Neural crest cell (in vitro differentiated cells): Measurements from ENCODE around the gene VAC14. TPM values are rescaled to one million over a fixed set of nuclear protein-coding genes. Genes with fewer than 3 reads are reported as not detected.

Experiments
- DNase-seq: peaks from one replicate; pipeline ENCODE4 v3.0.0; 2021; ENCODE audit warnings: low read depth, mixed read lengths, low spot score
- H3K27ac Mint-ChIP-seq: one replicate; pipeline ENCODE4 v1.8.0; 2021; ENCODE audit warnings: mild to moderate bottlenecking, mixed read lengths; ENCODE audit not compliant: unreplicated experiment
- H3K27me3 Mint-ChIP-seq: 2 replicates; pipeline ENCODE4 v1.8.0; 2021; ENCODE audit warnings: low read depth, mild to moderate bottlenecking, mixed read lengths
- H3K36me3 Mint-ChIP-seq: 2 replicates; pipeline ENCODE4 v1.8.0; 2021; ENCODE audit warnings: low read depth, mild to moderate bottlenecking, mixed read lengths
- H3K4me1 Mint-ChIP-seq: 2 replicates; pipeline ENCODE4 v1.8.0; 2021; ENCODE audit warnings: mixed read lengths
- H3K4me3 Mint-ChIP-seq: one replicate; pipeline ENCODE4 v1.8.0; 2021; ENCODE audit warnings: mild to moderate bottlenecking, mixed read lengths
- H3K9me3 Mint-ChIP-seq: 2 replicates; pipeline ENCODE4 v1.8.0; 2021; ENCODE audit warnings: mixed read lengths
- total RNA-seq: library from RNA; stranded (reverse); gene quantifications from 2 replicates; pipeline ENCODE4 v1.2.1, GENCODE V29; 2021
- TF ChIP-seq, protein P1 (sequence below): fragments of 200-600 bp; sonication (generic); conservative IDR thresholded peaks from 2 replicates; pipeline ENCODE4 v1.5.0; 2021; ENCODE audit warnings: antibody characterized with exemption, mild to moderate bottlenecking

The VAC14 gene
- total RNA-seq, 1 donor from 2014 or later, result 46.7 TPM

DNA sequence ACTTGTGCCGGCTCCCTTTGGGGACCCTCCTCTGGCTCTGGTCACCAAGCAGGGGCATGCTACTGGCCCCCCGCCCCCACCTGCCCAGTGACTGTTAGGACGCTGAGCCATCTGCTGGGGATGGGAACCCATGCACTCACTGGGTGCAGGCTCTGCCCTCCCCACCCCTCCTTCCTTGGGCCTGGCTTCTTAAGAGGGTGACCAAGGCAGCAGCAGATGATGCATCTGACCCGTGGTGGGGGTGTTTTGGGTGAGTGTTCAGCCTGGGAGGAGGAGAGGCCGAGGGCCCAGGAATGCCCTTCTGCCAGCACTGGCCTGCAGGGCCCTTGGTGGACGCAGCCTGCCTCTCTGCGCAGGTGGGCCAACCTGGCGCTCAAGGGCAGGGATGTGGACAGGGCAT is 95.9 kb downstream of the VAC14 start:
- no peaks in the 10 kb centered on the region for H3K9me3 Mint-ChIP-seq
- H3K27me3 Mint-ChIP-seq, result no peaks in the 10 kb centered on the region
- H3K36me3 Mint-ChIP-seq, result no peaks in the 10 kb centered on the region
- peaks cover 38% of the 10 kb centered on the region for H3K4me1 Mint-ChIP-seq
- no peak for DNase-seq
- no peak overlapping the region for H3K27ac Mint-ChIP-seq
- H3K4me3 Mint-ChIP-seq, result no peak overlapping the region
- TF ChIP-seq, protein P1, sequence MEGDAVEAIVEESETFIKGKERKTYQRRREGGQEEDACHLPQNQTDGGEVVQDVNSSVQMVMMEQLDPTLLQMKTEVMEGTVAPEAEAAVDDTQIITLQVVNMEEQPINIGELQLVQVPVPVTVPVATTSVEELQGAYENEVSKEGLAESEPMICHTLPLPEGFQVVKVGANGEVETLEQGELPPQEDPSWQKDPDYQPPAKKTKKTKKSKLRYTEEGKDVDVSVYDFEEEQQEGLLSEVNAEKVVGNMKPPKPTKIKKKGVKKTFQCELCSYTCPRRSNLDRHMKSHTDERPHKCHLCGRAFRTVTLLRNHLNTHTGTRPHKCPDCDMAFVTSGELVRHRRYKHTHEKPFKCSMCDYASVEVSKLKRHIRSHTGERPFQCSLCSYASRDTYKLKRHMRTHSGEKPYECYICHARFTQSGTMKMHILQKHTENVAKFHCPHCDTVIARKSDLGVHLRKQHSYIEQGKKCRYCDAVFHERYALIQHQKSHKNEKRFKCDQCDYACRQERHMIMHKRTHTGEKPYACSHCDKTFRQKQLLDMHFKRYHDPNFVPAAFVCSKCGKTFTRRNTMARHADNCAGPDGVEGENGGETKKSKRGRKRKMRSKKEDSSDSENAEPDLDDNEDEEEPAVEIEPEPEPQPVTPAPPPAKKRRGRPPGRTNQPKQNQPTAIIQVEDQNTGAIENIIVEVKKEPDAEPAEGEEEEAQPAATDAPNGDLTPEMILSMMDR, result no peak

DNA sequence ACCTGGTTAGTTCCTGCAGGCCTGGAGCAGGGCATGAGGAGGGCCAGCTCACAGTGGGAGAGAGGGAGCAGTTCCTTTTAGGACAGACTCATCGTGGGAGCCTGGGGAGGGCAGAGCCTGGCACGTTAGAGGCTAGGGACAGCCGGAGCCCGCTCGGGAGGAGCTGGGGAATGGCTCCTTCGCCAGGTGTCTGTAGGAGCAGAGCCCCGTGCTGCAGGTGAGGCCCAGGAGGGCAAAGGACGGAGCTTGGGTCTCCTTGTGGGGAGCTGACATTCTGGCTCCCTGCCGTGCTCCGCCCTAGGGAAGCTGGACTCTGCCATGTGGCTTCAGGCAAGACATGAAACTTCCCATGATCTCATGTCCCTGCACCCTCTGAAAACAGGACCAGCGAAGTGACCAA is 96.4 kb downstream of the VAC14 start:
- Mint-ChIP-seq H3K4me3 (no peak overlapping the region), H3K36me3 (no peaks in the 10 kb centered on the region), H3K9me3 (no peaks in the 10 kb centered on the region), H3K27me3 (no peaks in the 10 kb centered on the region), H3K4me1 (peaks cover 38% of the 10 kb centered on the region), H3K27ac (no peak overlapping the region)
- DNase-seq, result no peak
- TF ChIP-seq, protein P1, result no peak

DNA sequence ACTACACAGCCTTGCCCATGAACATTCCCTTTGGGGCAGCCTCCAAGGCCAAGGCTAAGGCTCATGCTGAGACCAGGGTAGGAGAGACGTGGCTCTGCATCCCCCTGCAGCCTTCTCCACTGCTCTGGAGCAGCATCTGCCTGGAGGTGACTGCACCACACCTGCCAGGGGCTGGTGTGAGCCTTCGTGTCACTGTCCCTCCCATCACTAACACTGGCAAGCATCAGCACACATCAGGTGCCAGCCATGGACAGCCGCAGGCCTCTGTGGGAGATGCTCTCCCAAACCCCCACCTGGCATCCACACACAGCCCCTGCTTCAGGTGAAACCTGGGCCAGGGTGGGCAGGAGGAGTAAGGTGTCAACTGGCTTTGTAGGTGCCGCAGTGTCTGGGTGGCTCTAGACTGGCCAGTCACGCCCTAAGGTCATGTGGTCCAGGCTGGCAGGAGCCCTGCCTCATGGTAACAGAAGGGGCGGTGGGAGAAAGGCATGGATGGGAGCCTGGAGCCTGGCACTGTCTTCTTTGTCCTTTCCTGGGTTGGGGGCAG is 97.0 kb downstream of the VAC14 start:
- Mint-ChIP-seq H3K27me3 (no peaks in the 10 kb centered on the region), H3K4me1 (peaks cover 41% of the 10 kb centered on the region), H3K9me3 (no peaks in the 10 kb centered on the region), H3K36me3 (peaks cover 4% of the 10 kb centered on the region), H3K27ac (peak overlapping the region; percentile 12), H3K4me3 (no peak overlapping the region)
- no peak for DNase-seq
- TF ChIP-seq, protein P1, result no peak

DNA sequence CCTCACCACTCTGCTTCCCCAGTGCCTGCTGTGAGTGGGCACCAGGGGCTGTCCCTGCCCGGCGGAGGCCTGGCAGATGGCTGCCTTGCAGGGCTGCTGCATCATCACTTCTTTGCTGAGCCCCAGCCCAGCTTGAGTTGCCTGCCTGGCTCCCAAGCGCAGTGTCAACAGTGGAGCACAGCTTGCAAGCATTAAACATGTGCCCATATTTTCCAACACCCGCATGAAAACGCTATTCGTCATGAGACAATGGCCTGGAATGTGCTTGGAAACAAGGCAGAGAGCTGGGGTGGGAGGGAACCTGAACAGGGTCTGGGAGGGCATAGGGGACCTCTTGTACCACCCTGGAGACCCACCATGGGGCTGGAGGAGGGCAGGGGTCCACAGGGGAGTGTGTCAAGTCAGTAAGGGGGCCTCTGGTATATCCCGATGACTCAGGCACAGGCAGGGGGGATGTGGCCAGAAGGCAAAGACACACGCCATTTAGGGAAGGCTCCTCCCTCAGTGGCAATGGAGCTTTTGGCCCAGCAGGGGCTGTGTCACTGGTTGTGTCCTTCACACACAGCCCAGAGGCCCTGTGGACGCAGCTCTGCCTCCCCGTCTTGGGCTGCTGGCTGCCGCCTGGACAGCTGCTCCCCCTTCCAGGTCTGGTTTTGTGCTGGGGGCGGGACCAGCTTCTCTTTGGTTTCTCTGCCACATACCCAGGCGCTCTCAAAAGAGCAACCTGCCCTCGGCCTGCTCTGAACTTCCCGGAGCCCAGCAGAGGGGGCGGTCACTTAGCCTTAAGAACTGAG is 97.7 kb downstream of the VAC14 start:
- peaks cover 4% of the 10 kb centered on the region for H3K36me3 Mint-ChIP-seq
- H3K27me3 Mint-ChIP-seq, result no peaks in the 10 kb centered on the region
- H3K4me1 Mint-ChIP-seq, result peaks cover 34% of the 10 kb centered on the region
- H3K27ac Mint-ChIP-seq, result peak overlapping the region; percentile 88
- no peak overlapping the region for H3K4me3 Mint-ChIP-seq
- TF ChIP-seq, protein P1, result peak; percentile 49
- no peaks in the 10 kb centered on the region for H3K9me3 Mint-ChIP-seq
- peak; percentile 40 for DNase-seq

DNA sequence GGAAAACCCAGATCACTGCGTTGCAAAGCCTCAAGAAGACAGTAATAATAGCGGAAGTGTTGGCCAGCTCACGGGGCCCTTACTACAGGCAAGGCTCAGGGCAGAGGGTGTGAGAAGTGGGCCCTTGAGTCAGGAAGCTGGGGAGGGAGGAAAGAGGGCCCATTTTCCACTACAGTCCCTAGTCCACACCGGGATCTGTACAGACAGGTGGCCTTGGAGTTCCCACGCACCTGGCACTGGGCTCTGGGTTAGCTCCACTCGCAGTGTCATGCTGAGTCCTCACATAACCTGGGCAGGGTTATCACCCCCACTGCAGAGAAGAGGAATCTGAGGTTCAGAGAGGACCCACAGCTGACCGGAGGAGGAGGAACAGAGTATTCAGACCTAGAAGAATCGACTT is 98.3 kb downstream of the VAC14 start:
- no peaks in the 10 kb centered on the region for H3K9me3 Mint-ChIP-seq
- TF ChIP-seq, protein P1, result no peak
- H3K4me3 Mint-ChIP-seq, result no peak overlapping the region
- H3K4me1 Mint-ChIP-seq, result peaks cover 34% of the 10 kb centered on the region
- no peaks in the 10 kb centered on the region for H3K27me3 Mint-ChIP-seq
- peaks cover 4% of the 10 kb centered on the region for H3K36me3 Mint-ChIP-seq
- H3K27ac Mint-ChIP-seq, result peak overlapping the region; percentile 75
- no peak for DNase-seq
